PC-9 (cell line): Measurements from ENCODE around the gene MAGEC1. TPM values are rescaled to one million over a fixed set of nuclear protein-coding genes. Genes with fewer than 3 reads are reported as not detected.
A peak's percentile ranks its signal among the peaks of the same experiment; 100 is the strongest.

Experiments
- BruUV-seq: library from RNA; stranded (reverse); fragments of 400-500 nt; replicated peaks from 2 replicates; lab custom pipeline; 2021; lab: Mats Ljungman, UMichigan
- CTCF ChIA-PET: fragments of 300-600 bp; sonication (Branson Sonifier 250); formaldehyde crosslinking; loops from one replicate; lab custom pipeline; 2022; ENCODE audit warnings: antibody characterized with exemption; lab: Charles Lee
- POLR2A ChIA-PET: fragments of 300-600 bp; sonication (Branson Sonifier 250); formaldehyde crosslinking; loops from one replicate; lab custom pipeline; 2022; ENCODE audit warnings: antibody characterized with exemption; ENCODE audit not compliant: unreplicated experiment; lab: Charles Lee
- DNase-seq, 2 experiments: peaks; one replicate each; pipeline versions ENCODE4 v3.0.0 to v3.0.0-alpha.2; 2015 to 2022; ENCODE audit warnings: mixed read lengths in 1 of 2
- H2AFZ ChIP-seq: fragments of 200-600 bp; sonication (generic); 2 replicates; pipeline ENCODE4 v1.8.1; 2017; ENCODE audit warnings: antibody characterized with exemption
- H3F3A ChIP-seq: fragments of 200-600 bp; sonication (generic); 2 replicates; pipeline ENCODE4 v1.8.1; 2017; ENCODE audit warnings: antibody characterized with exemption, mild to moderate bottlenecking, low read depth; ENCODE audit not compliant: insufficient read depth
- H3K27ac ChIP-seq: fragments of 200-600 bp; sonication (generic); 2 replicates; pipeline ENCODE4 v1.6.1; 2016; ENCODE audit warnings: mixed run types
- H3K27me3 ChIP-seq: fragments of 200-600 bp; sonication (generic); 2 replicates; pipeline ENCODE4 v1.6.1; 2016; ENCODE audit warnings: low read depth, mixed run types; ENCODE audit not compliant: insufficient read depth
- H3K36me3 ChIP-seq: fragments of 200-600 bp; sonication (generic); 2 replicates; pipeline ENCODE4 v1.6.1; 2016; ENCODE audit warnings: low read depth, mixed run types
- H3K4me1 ChIP-seq: fragments of 200-600 bp; sonication (generic); replicated peaks from 2 replicates; pipeline ENCODE4 v1.6.1; 2016; ENCODE audit warnings: mixed run types; ENCODE audit not compliant: insufficient read depth
- H3K4me2 ChIP-seq: fragments of 200-600 bp; sonication (generic); 2 replicates; pipeline ENCODE4 v1.6.1; 2017; ENCODE audit warnings: mixed run types
- H3K4me3 ChIP-seq: fragments of 200-600 bp; sonication (generic); 2 replicates; pipeline ENCODE4 v1.6.1; 2016; ENCODE audit warnings: mixed run types
- H3K79me2 ChIP-seq: fragments of 200-600 bp; sonication (generic); 2 replicates; pipeline ENCODE4 v1.6.1; 2017; ENCODE audit warnings: low read depth, mixed run types
- H3K9me2 ChIP-seq: fragments of 200-600 bp; sonication (generic); 2 replicates; pipeline ENCODE4 v1.8.1; 2017; ENCODE audit warnings: mild to moderate bottlenecking; ENCODE audit not compliant: insufficient read depth
- H3K9me3 ChIP-seq: fragments of 200-600 bp; sonication (generic); 2 replicates; pipeline ENCODE4 v1.8.1; 2016; ENCODE audit warnings: low read depth; ENCODE audit not compliant: insufficient read depth
- H4K20me1 ChIP-seq: fragments of 200-600 bp; sonication (generic); 2 replicates; pipeline ENCODE4 v1.8.1; 2017; ENCODE audit not compliant: insufficient read depth
- EZH2 ChIP-seq: fragments of 200-600 bp; sonication (generic); IDR thresholded peaks from 2 replicates; pipeline ENCODE4 v1.8.0; 2017; ENCODE audit warnings: antibody characterized with exemption, low read depth
- intact Hi-C: fragments of 100-400 bp; cut with micrococcal nuclease; formaldehyde crosslinking; loops from one replicate; pipeline ENCODE4 v1.10.0; 2022; ENCODE audit not compliant: unreplicated experiment
- total RNA-seq: library from RNA; stranded (reverse); gene quantifications from 2 replicates; pipeline ENCODE4 v1.2.3, GENCODE V29; 2021
- TF ChIP-seq, protein P1 (sequence below): fragments of 200-600 bp; sonication (generic); conservative IDR thresholded peaks from 2 replicates; pipeline ENCODE4 v1.6.1; 2017; ENCODE audit warnings: mixed run types, antibody characterized with exemption, mild to moderate bottlenecking, moderate library complexity

MAGEC1 gene
- total RNA-seq, 1 experiment from 2014 or later = 0.28 TPM

DNA sequence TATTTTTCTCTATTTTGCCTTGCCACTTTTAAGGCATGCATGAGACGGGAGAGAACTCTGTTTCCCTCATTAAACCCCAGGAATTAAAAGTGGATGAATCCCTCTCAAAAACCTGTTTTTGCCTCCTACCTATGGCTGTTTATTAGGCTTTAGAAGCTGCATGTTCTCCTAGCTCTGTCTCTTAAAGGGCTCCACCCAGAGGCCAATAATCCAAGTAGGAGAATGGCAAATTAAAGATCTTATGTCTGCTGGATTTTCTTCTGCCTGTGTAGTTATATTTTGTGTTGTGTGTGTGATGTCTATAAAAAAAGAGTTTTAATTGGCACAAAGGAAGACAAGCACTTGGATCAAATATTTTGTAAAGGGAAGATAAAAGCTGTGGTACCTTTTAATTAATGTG is 32.4 kb downstream of the MAGEC1 start:
- CTCF ChIA-PET = no interaction called here
- H3K79me2 ChIP-seq = no peaks in the 10 kb centered on the region
- no peak for DNase-seq

GRCh38 chrX:141941234-141941633 is 37.5 kb downstream of the MAGEC1 start:
- TF ChIP-seq EZH2 = no peak
- Histone ChIP-seq H3F3A (0 out of 2 replicates have a peak, but pooled peaks cover 9% of the 10 kb centered on the region), H3K79me2 (no peaks in the 10 kb centered on the region), H3K4me3 (no peak overlapping the region), H4K20me1 (no peaks in the 10 kb centered on the region), H3K36me3 (no peaks in the 10 kb centered on the region), H2AFZ (no peak overlapping the region), H3K27me3 (no peaks in the 10 kb centered on the region), H3K27ac (no peak overlapping the region), H3K4me1 (peaks cover 11% of the 10 kb centered on the region; the same call in 1 of the 2 replicates), H3K9me2 (no peaks in the 10 kb centered on the region), H3K4me2 (no peak overlapping the region), H3K9me3 (no peaks in the 10 kb centered on the region; the same call in 1 of the 2 replicates)
- intact Hi-C loops = loop anchor here (10.0 kb wide), 1 partner anchor 144 kb away; no protein-coding TSS in a partner anchor
- POLR2A ChIA-PET = no interaction called here
- no TSS peak for BruUV-seq
- CTCF ChIA-PET = no interaction called here
- no peak for DNase-seq

More for the DNA sequence above, 32.4 kb downstream of the MAGEC1 start:
- Histone ChIP-seq H4K20me1 (no peaks in the 10 kb centered on the region), H3K4me2 (no peak overlapping the region), H3K27me3 (no peaks in the 10 kb centered on the region), H3K4me1 (no peaks in the 10 kb centered on the region), H2AFZ (no peak overlapping the region), H3K9me3 (no peaks in the 10 kb centered on the region), H3K9me2 (no peaks in the 10 kb centered on the region), H3F3A (no peaks in the 10 kb centered on the region), H3K36me3 (no peaks in the 10 kb centered on the region), H3K4me3 (no peak overlapping the region), H3K27ac (no peak overlapping the region)
- BruUV-seq = no TSS peak
- TF ChIP-seq, protein P1, sequence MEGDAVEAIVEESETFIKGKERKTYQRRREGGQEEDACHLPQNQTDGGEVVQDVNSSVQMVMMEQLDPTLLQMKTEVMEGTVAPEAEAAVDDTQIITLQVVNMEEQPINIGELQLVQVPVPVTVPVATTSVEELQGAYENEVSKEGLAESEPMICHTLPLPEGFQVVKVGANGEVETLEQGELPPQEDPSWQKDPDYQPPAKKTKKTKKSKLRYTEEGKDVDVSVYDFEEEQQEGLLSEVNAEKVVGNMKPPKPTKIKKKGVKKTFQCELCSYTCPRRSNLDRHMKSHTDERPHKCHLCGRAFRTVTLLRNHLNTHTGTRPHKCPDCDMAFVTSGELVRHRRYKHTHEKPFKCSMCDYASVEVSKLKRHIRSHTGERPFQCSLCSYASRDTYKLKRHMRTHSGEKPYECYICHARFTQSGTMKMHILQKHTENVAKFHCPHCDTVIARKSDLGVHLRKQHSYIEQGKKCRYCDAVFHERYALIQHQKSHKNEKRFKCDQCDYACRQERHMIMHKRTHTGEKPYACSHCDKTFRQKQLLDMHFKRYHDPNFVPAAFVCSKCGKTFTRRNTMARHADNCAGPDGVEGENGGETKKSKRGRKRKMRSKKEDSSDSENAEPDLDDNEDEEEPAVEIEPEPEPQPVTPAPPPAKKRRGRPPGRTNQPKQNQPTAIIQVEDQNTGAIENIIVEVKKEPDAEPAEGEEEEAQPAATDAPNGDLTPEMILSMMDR = no peak; the same call in 1 of the 2 replicates
- no peak for TF ChIP-seq EZH2
- intact Hi-C loops = no loop called here
- POLR2A ChIA-PET = no interaction called here

DNA sequence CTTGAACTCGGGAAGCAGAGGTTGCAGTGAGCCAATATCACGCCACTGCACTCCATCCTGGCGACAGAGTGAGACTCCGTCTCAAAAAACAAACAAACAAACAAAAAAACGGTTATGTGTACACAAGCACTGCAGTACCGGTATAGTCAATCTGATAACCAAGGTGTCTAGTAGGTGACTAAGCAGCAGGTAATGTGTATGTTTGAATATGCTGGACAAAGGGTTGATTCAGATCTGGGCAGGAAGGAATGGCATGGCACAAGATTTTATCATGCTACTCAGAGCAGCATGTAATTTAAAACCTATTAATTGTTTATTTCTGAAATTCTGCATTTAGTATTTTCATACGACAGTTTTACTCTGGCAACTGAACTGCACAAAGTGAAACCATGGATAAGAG is 41.7 kb downstream of the MAGEC1 start:
- Histone ChIP-seq H3K4me1 (peaks cover 11% of the 10 kb centered on the region; the same call in 1 of the 2 replicates), H3K27ac (0 out of 2 replicates have a peak overlapping the region, but pooled peaks have one; percentile 34), H3K9me2 (no peaks in the 10 kb centered on the region), H3F3A (0 out of 2 replicates have a peak, but pooled peaks cover 9% of the 10 kb centered on the region), H4K20me1 (no peaks in the 10 kb centered on the region), H3K4me3 (no peak overlapping the region), H3K79me2 (no peaks in the 10 kb centered on the region), H3K36me3 (no peaks in the 10 kb centered on the region), H2AFZ (no peak overlapping the region), H3K27me3 (no peaks in the 10 kb centered on the region), H3K4me2 (0 out of 2 replicates have a peak overlapping the region, but pooled peaks have one; percentile 24), H3K9me3 (no peaks in the 10 kb centered on the region; the same call in 1 of the 2 replicates)
- TF ChIP-seq EZH2 = no peak
- TF ChIP-seq, protein P1 = no peak
- BruUV-seq = no TSS peak
- peak; percentile 23 to 94 for DNase-seq
- ChIA-PET POLR2A (no interaction called here), CTCF (no interaction called here)
- intact Hi-C loops = loop anchor here (10.0 kb wide), 1 partner anchor 139 kb away; no protein-coding TSS in a partner anchor
